Activated T-cell treated with anti-CD3 and anti-CD28 coated beads, Interleukin-2, amount 50 U/mL, for 4 hours (primary cell): ENCODE data around the gene SYDE1. TPM values are rescaled to one million over a fixed set of nuclear protein-coding genes. Genes with fewer than 3 reads are reported as not detected.

Source experiments
- ATAC-seq, 2 donors: fragments of 200-7000 bp; cut with Tn5 transposase; one replicate each; pipeline ENCODE4 v1.10.0; 2021
- DNase-seq: peaks from one replicate; pipeline ENCODE4 v3.0.0-alpha.2; 2020
- H3K27me3 Mint-ChIP-seq: one replicate; pipeline ENCODE4 v1.8.0; 2021; ENCODE audit warnings: low read depth, mixed read lengths
- H3K36me3 Mint-ChIP-seq: one replicate; pipeline ENCODE4 v1.8.0; 2022; ENCODE audit warnings: mixed read lengths; ENCODE audit not compliant: insufficient read depth
- H3K4me1 Mint-ChIP-seq: one replicate; pipeline ENCODE4 v1.8.0; 2021; ENCODE audit warnings: low read depth, mixed read lengths
- H3K4me3 Mint-ChIP-seq: one replicate; pipeline ENCODE4 v1.8.0; 2021; ENCODE audit warnings: mild to moderate bottlenecking, moderate library complexity, mixed read lengths
- H3K9me3 Mint-ChIP-seq: one replicate; pipeline ENCODE4 v1.8.0; 2021; ENCODE audit warnings: mixed read lengths
- total RNA-seq, 3 donors: library from RNA; stranded (reverse); gene quantifications; one replicate each; pipeline ENCODE4 v1.2.1, GENCODE V29; 2021

The SYDE1 gene
- total RNA-seq, 3 donors from 2014 or later = 0.49 to 0.76 (median 0.63) TPM

- Mint-ChIP-seq H3K4me1 (no peaks in the 10 kb centered on the region), H3K36me3 (no peaks in the 10 kb centered on the region), H3K9me3 (peaks cover 3% of the 10 kb centered on the region), H3K27me3 (peaks cover 7% of the 10 kb centered on the region), H3K4me3 (no peak overlapping the region)
- ATAC-seq = no peak
- no peak for DNase-seq
Measured at GRCh38 chr19:15159251-15159650, 52.0 kb downstream of the SYDE1 start.

GRCh38 chr19:15161028-15161984, 54.1 kb downstream of the SYDE1 start:
- ATAC-seq = no peak

More at GRCh38 chr19:15161028-15161984, 54.1 kb downstream of the SYDE1 start:
- peaks cover 4% of the 10 kb centered on the region for H3K27me3 Mint-ChIP-seq
- H3K4me3 Mint-ChIP-seq = no peak overlapping the region
- H3K36me3 Mint-ChIP-seq = no peaks in the 10 kb centered on the region
- no peaks in the 10 kb centered on the region for H3K4me1 Mint-ChIP-seq
- no peak for DNase-seq
- H3K9me3 Mint-ChIP-seq = peaks cover 3% of the 10 kb centered on the region

Other genes starting within 250 kb of the SYDE1 start
- gene OR7A17, start 221.3 kb upstream of the SYDE1 start, total RNA-seq = not detected
- not detected for gene OR7C2, start 165.9 kb upstream of the SYDE1 start, total RNA-seq
- gene SLC1A6, start 127.5 kb upstream of the SYDE1 start, total RNA-seq = not detected
- not detected for gene CASP14, start 57.9 kb upstream of the SYDE1 start, total RNA-seq
- not detected for gene OR1I1, start 25.2 kb upstream of the SYDE1 start, total RNA-seq
- under 1 TPM; 0.16 to 0.27 (median 0.18) TPM for gene NOTCH3, start 93.6 kb downstream of the SYDE1 start, total RNA-seq
- under 1 TPM in 1 of 3 donors, not detected in 2; 0.29 TPM for gene EPHX3, start 125.0 kb downstream of the SYDE1 start, total RNA-seq
- gene BRD4, start 225.1 kb downstream of the SYDE1 start, total RNA-seq = 100 to 1,000 TPM; 102 to 113 (median 112) TPM